ENCODE measurements around the gene DENR. TPM values are rescaled to one million over a fixed set of nuclear protein-coding genes. Genes with fewer than 3 reads are reported as not detected.
"Not testable (repeated sequence)": the region's sequence is repeated elsewhere in the genome, so short reads cannot be mapped to it uniquely, and the experiment has no call there.

Gene DENR
- polyA plus RNA-seq, 1 donor = 63.2 TPM

DNA sequence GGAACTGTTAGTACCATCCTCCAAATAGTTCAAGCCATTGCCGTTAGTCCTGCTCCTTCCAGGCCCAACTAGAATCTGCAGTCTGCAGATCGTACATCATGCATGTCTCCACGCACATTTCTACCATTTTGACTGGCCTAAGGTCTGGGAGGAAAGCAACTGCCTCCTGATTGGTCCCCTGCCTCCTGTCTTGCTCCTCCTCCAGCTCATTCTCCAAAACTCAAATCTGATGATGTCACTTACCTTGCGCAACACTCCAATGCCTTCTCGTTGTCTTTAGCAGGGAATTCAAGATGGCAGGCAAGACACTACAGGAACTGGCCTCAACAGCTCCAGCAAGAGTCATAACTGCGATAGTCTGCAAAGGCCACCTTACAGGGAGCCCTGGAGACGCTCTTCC is 12.3 kb upstream of the DENR start:
- DNase-seq (ENCODE audit: low read depth) = no peak

DNA sequence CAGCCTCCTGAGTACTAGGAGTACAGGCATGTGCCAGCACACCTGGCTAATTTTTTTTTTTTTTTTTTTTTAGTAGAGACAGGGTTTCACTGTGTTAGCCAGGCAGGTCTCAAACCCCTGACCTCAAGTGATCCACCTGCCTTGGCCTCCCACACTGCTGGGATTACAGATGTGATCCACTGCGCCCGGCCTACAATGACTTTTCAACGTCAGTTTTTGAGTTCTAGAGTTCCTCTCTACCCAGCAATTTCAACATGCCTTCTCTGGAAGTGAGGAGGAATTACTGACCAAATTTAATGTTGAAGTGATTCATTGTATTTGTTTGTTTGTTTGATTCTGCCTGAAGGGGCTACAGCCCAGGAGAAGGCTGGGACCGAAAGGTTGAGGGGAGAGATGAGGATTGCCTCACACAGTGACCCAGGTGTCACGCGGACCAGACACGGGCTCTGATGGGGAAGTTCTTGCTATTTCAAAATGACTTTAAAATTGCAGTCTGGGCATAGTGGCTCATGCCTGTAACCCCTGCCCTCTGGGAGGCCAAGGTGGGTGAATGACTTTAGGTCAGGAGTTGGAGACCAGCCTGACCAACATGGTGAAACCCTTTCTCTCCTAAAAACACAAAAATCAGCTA is 8.6 kb upstream of the DENR start:
- DNase-seq (ENCODE audit: low read depth) = no peak

DNA sequence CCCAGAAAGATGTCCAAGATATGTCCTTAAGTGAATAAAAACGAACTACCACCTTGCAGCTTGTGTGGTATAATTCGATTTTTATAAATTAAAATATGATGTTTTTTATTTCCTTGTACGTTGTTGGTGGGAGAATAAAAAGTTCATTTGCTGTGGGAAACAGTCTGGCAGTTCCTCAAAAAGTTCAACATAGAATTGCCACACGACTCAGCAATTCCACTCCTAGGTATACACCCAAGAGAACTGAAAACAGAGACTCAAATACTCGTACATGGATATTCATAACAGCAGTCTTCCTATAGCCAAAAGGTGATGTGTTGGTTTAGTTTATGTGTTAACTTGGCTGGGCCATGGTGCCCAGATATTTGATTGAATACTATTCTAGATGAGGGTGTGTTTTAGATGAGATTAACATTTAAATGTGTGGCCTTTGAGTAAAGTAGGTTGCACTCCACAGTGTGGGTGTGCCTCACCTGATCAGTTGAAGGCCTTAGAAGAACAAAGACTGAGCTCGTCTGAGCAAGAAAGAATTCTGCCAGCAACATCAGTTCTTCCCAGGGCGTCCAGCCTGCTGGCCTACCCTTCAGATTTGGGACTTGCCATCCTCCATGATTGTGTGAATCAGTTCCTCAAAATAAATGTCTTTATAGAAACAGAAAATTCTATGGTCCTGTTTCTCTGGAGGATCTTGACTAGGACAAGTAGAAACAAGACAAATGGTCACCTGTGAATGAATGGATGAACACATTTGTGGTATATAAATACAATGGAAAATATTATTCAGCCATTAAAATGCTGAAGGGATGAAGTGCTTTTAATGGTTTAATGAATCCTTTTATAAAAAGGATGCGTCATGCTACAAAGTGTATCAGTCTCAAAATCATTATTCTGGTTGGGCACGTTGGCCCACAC is 5.1 kb upstream of the DENR start:
- DNase-seq (ENCODE audit: low read depth) = no peak

DNA sequence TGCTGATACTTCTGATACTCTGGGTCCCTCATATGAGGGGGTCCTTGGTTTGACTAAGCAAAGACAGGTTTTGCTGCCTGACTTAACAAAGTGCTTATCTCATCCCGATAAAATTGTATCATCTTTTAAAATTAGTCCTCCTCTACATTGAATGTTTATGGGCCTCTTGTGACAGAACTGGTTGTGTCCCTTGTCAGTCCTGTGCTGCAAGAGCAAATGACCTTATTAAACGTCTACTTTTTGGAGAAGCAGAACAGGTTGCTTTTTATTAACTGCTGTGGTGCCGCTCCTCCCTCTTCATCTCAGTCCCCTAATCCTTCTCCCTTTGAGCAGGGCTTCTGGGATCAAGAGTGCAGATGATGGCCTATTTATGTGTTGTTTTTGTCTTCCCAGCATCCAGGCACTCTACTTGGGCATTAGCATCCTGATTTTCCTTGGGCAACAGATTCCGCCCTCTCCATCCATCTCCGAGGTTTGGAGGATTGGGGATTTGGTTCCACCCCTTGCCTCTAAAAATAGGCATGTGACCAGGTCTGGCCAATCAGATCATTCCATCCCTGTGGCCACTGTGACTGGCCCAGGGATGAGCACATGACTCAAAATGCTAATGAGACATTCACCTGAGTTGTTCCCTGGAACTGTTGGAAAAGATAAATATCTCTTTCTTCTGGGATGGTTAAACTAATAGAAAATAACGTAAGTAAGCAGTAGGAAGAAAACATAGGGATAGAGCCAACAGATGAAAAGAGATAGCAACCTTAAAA is 2.9 kb upstream of the DENR start:
- no peak for DNase-seq (ENCODE audit: low read depth)

DNA sequence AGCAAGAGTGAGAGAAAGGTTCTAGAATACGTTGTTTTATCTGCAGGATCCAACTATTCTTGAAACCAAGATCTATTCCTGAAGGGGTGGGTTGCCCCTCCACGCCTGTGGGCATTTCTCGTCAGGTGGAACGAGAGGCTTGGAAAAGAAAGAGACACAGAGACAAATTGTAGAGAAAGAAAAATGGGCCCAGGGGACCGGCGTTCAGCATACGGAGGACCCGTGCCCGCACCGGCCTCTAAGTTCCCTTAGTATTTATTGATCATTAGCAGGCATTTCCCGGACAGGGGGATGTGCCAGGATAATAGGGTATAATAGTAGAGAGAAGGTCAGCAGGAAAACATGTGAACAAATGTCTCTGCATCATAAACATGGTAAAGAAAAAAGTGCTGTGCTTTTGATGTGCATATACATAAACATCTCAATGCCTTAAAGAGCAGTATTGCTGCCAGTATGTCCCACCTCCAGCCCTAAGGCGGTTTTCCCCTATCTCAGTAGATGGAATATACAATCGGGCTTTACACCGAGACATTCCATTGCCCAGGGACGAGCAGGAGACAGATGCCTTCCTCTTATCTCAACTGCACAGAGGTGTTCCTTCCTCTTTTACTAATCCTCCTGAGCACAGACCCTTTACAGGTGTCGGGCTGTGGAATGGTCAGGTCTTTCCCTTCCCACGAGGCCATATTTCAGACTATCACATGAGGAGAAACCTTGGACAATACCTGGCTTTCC is 1.7 kb upstream of the DENR start:
- DNase-seq (ENCODE audit: low read depth) = not testable (repeated sequence)

DNA sequence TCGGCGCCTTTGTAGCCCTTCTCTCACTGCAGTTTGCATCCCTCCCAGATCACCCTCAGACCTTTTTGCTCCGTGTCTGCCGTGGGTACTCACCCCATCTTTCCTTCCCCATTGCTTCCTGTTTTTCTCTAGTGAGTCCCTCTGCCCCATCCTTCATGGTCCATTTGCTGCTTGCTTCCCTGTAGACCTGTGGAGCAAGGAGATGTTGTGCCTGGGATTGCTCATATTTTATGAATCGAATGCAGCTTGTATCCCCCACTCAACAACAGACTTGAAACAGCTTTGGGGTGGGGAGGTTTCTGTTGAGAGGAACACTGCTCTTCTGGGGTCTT is 661 bp downstream of the DENR start:
- DNase-seq (ENCODE audit: low read depth) = no peak

DNA sequence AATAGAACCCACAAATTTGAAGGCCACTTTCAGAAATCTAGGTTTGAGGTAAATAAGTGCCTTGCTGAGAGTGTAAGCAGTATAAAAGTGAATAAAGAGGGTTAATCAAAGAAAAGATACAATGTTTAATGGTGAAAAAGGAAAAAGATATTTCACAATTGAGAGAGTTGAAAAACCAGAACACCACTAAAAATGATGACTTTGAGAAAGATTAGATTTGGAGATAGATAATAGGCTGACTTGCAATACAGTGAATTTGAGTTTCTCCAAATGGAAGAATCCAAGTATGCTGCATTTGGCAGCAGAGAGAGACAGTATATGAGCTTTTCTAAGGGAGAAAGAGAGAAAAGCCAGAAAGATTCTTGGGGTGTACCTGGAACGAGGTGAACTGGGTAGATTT is 2.2 kb downstream of the DENR start:
- DNase-seq (ENCODE audit: low read depth) = no peak

DNA sequence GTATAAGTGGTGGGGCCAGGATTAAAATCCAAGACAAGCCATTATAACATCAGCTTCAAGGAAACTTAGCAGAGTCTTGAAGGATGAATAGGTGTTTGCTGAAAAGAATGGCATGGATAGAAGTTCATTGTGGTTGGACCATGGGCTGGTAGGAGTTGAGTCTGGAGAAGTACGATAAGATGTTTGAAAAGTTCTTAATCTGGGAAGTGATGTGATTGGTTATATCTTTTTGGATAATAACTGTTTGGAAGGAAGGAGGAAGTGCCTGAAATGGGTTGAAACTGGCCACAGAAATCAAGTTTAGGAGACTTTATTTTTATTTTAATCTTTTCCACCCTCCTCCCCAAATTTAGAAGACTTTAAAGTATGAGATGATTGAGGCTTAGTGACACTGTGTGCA is 4.9 kb downstream of the DENR start:
- no peak for DNase-seq (ENCODE audit: low read depth)

DNA sequence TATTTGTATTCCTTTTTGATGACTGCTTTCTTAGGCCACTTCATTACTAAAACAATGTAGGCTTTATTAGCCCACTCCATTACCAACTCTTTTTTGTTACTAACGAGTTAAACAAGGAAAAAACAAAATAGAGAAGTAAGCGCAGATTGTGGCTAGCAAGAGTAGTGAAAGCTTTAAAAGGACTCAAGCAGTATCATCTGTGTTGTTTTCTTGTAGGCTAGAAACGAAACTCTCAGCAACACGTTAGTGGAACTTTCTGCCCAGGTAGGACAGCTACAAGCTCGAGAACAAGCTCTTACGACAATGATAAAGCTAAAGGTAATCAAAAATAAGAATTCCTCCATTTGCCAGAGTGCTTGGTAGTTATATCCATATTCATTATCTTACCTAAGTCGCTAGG is 32.9 kb downstream of the DENR start:
- no peak for DNase-seq (ENCODE audit: low read depth)

DNA sequence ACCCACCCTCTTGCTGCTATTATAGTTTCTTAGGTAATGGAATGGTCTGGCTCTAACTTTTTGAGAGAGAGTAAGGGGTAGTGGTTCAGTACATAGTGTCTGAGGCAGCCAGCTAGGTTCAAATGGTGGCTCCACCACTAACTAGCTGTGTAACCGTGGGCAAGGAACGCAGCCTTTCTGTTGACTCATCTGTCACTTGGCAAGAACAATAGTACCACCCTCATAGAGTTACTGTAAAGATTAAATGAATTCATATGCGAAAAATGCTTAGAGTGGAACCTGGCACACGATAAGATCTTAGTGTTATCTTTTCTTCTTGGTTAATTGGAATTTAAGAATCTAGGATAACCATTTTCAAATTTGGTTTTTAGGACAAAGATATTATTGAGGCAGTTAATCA is 35.8 kb downstream of the DENR start:
- no peak for DNase-seq (ENCODE audit: low read depth)

DNA sequence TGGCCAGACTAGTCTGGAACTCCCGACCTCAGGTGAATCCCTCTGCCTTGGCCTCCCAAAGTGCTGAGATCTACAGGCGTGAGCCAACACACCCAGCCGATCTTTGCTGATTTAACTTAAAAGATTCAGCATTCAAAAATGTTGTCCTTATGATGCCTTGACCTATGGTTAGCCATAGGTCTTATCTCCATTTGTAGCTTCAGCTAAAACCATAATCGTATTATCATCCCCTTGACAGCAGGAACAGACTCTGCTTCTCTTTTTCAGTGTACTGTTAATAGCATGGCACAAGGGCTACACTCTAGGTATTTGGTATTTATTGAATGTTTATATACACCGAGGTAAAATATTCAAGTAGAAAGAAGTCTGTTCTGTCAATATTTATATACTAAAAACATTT is 37.0 kb downstream of the DENR start:
- DNase-seq (ENCODE audit: low read depth) = no peak

DNA sequence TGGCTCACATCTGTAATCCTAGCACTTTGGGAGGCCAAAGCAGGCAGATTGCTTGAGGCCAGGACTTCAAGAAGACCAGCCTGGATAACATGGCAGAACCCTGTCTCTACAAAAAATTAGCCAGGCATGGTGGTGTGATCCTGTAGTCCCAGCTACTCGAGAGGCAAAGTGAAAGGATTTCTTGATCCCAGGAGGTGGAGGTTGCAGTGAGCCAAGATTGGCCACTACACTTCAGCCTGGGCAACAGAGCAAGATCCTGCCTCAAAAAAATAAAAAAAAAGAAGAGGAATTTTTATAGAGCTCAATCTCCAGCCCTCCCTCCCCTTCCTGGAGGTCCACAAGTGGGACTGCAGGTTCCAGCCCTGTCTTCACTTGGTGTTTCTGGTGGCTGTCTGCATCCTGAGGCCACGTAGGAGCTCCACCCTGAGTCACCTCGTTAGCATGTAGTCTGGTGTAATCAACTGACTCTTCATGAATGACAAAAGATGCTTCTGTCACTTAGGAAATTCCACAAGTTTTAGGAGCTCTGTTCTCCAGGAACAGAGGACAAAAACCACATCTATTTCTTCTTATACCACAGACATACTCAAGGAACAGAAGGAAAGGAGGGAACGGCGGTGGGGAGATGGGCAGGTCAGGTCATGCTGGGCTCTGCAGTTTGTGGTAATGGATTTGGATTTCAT is 37.9 kb downstream of the DENR start:
- DNase-seq (ENCODE audit: low read depth) = no peak

DNA sequence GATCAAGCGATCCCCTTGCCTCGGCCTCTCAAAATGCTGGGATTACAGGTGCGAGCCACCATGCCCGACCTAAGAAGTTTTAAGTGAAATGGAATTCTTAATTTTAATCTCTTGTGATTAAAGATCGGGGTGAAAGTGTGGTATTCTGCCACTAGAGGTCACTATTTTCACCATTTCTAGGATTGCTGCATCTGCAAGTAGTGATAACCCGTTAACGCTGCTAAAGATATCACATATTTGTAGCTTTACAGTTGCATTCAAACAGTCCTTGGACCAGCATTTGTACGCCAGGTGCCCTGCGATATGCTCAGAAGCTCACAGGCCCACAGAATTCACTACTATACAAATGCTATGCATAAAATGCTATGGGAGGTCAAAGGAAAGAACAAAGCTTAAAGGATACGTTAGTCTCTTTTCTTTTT is 41.1 kb downstream of the DENR start:
- no peak for DNase-seq (ENCODE audit: low read depth)

DNA sequence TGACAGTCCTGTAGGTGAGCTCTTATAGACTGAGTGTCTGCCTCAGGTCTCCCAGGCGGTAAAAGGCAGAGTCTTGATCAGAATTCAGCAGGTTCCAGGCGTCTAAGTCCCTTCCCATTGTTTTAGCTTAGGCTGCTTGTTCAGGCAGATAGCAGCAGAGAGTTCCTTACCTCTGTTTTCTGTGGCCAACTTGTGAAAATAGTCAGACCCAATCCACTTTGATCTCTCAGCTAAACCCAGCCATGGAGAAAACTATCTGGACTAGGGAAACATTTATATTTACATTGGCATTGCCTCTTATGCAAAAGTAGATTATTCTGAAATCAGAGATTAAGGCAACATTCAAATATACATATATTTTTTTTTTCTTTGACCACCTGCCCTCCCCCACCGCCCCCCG is 43.2 kb downstream of the DENR start:
- DNase-seq (ENCODE audit: low read depth) = no peak

DNA sequence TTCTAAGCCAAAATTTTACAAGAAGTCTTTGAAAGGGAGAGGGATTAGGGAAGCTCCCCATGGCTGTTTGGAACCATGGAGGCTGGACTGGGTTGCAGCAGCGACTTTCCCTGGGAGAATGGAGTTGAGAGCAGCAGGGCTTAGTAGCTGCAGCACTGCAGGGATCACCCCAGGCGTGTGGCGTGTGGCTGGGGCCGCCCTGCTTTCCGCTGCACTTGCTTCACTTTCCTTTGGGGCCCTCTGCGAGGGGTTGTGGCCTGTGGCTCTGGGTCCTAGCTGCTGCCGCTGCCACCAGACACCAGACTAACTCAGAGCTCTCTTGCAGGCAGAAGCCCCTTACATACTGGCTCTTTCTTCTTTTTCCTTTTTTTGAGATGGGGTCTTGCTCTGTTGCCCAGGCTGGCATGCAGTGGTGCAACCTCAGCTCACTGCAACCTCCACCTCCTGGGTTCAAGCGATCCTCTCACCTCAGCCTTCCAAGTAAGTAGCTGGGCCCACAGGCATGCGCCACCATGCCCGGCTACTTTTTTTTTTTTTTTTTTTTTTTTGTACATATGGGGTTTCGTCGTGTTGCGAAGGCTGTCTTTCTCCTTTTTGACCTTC is 47.1 kb downstream of the DENR start:
- no peak for DNase-seq (ENCODE audit: low read depth)

DNA sequence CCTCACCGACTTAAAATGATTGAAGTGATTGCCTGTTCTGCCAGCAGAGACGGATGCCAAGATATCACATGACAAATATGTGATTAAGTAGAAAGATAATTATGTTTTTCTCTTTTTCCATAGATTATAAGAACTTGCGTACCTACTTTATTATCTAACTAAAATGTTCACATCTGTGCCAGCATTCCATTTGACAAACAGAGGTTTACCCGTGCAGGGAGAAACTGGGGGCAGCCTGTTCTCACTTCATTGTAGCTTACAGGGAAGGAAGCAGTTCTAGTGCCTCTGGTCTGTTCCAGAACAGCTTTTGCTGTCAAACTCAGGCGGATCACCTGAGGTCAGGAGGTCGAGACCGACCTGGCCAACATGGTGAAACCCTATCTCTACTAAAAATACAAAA is 51.3 kb downstream of the DENR start:
- DNase-seq (ENCODE audit: low read depth) = no peak

DNA sequence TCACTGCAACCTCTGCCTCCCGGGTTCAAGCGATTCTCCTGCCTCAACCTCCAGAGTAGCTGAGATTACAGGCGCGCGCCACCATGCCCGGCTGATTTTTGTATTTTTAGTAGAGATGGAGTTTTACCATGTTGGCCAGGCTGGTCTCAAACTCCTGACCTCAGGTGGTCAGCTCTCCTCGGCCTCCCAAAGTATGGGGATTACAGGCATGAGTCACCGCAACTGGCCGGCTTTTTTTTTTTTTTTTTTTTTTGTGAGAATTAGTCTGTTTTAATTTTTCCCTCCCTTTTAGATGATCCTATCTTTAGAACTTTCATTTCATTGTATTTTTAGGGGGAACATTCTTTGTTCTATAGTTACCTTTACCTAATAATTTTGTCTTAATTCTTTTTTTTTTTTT is 52.3 kb downstream of the DENR start:
- DNase-seq (ENCODE audit: low read depth) = not testable (repeated sequence)

DNA sequence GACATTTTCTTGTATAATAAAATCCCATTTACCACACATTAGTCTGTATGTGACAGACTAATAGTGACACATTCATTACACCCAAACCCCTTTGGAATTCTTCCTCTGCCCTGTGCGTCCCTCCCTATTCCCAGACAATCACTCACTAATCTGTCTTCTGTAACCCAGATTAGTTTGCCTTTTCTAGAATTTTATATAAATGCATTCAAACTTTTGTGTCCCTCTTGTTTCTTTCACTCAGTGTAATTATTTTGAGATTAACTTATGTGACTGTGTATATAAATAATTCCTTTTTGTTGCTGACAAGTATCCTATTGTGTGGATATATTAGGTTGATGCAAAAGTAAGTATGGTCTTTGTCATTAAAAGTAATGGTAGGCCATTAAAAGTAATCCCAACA is 55.0 kb downstream of the DENR start:
- no peak for DNase-seq (ENCODE audit: low read depth)

DNA sequence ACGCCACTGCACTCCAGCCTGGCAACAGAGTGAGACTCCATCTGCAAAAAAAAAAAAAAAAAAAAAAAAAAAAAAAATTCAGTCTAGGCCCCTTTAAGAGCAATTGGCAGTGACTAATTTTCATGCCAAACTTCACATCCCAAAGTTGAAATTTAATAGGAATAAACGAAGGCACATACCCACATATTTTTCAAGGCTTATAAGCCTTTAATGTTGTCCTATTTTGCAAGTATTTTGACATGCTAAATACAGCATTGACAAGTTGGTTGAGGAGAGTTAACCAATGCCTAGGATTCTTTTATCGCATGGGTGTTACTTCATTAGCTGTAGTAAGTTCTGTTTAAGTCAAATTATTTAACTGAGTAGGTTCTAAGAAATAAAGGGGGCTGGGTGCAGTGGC is 59.2 kb downstream of the DENR start:
- DNase-seq (ENCODE audit: low read depth) = no peak

DNA sequence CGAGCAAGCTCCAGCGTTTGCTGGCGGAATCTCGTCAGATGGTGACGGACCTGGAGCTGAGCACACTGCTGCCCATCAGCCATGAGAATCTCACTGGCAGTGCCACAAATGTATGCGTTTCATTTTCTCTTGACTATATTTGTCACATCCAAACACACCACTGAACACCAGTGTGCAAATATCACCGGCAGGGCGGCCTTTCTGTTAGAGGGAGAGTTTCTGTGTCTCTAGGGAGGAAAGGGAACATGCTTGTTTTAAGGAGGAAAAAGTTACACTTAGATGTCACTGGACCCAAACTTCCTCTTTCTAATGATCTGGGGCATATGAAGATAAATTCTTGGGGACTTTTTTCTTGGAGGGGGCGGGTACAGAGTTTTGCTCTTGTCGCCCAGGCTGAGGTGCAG is 60.7 kb downstream of the DENR start:
- DNase-seq (ENCODE audit: low read depth) = no peak

DNA sequence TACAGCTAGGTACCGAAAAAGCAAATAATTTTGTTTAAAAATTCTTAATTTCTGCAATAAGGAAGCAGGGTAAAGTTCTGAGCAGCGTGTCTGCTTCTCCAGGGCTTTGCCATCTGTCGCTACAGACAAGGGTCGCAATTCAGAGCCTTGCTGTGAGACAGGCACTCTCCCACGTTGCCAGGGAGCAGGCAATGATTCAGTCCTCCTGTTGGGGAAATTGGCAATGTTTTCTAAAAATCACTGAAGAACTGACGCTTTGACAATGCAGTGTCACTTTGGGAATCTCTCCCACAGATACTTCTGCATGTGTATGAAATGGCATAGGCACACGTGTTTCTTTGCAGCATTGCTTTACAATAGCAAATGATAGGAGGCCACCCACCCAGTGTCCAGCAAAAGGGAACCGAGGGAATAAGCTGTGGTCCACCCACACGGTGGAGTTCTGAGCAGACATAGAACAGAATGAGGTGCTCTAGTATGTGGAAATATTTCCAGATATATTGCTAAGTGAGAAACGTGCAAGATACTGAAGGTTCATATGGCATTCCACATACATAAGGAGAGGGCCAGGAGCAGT is 66.7 kb downstream of the DENR start:
- no peak for DNase-seq (ENCODE audit: low read depth)
